Mesodermal cell (in vitro differentiated cells): ENCODE data around the gene RFWD3. TPM values are rescaled to one million over a fixed set of nuclear protein-coding genes. Genes with fewer than 3 reads are reported as not detected.

Experiments used
- H3K27ac ChIP-seq: 2 replicates; pipeline ENCODE4 v1.7.0; 2013; ENCODE audit warnings: mild to moderate bottlenecking, low read depth, low read length, moderate library complexity; ENCODE audit not compliant: severe bottlenecking
- H3K36me3 ChIP-seq: 2 replicates; pipeline ENCODE4 v1.7.1; 2013; ENCODE audit warnings: mild to moderate bottlenecking, low read length, moderate library complexity; ENCODE audit not compliant: control insufficient read depth, insufficient read depth
- H3K4me1 ChIP-seq: one replicate; pipeline ENCODE4 v1.7.1; 2013; ENCODE audit warnings: mild to moderate bottlenecking, low read length; ENCODE audit not compliant: insufficient read depth, control insufficient read depth, poor library complexity, severe bottlenecking
- H3K4me3 ChIP-seq: 2 replicates; pipeline ENCODE4 v1.7.0; 2013; ENCODE audit warnings: low read length, control low read depth, mild to moderate bottlenecking; ENCODE audit not compliant: insufficient read depth, poor library complexity, severe bottlenecking; ENCODE audit errors: extremely low read depth
- H3K9me3 ChIP-seq: 2 replicates; pipeline ENCODE4 v1.7.1; 2013; ENCODE audit warnings: mild to moderate bottlenecking, low read length, moderate library complexity; ENCODE audit not compliant: control insufficient read depth
- WGBS, 2 experiments: methylation state at CpG; one replicate each; pipeline ENCODE4 v1.1.5; 2013; ENCODE audit warnings: missing lambda C conversion rate in 2 of 2; ENCODE audit not compliant: insufficient coverage in 2 of 2; 5-methylcytosine and 5-hydroxymethylcytosine counted together
- polyA plus RNA-seq, 2 experiments: library from polyadenylated mRNA; stranded (reverse); fragments of 50-300 nt; gene quantifications; one replicate each; pipeline ENCODE4 v1.2.3, GENCODE V29; 2013

The RFWD3 gene
- polyA plus RNA-seq (2013, experiment 1 of 2): 32.1 TPM
- 29.2 TPM for polyA plus RNA-seq (2013, experiment 2 of 2)

GRCh38 chr16:74666425-74667254 is at the start of gene RFWD3:
RFWD3 (minus strand) TSS chr16:74666877; CDS start chr16:74661449, 5,428 bp downstream.
- Histone ChIP-seq H3K36me3 (peaks cover 36% of the 10 kb centered on the region), H3K4me3 (peak within 1 kb of the TSS; percentile 97), H3K4me1 (peaks cover 3% of the 10 kb centered on the region), H3K9me3 (no peaks in the 10 kb centered on the region), H3K27ac (peak within 1 kb of the TSS; percentile 78)
- 0 to 1% methylated on average over 41 to 52 of the region's 63 CpGs for WGBS, 2 experiments

- WGBS, 2 experiments: 81 to 83% methylated on average over 10 to 15 of the region's 15 CpGs
- Histone ChIP-seq H3K36me3 (no peaks in the 10 kb centered on the region), H3K9me3 (no peaks in the 10 kb centered on the region), H3K4me3 (no peak overlapping the region), H3K27ac (no peak overlapping the region), H3K4me1 (no peaks in the 10 kb centered on the region)
Observed at GRCh38 chr16:74716355-74716754, 49.7 kb upstream of the RFWD3 start.

GRCh38 chr16:74713876-74714275 is 47.2 kb upstream of the RFWD3 start:
- Histone ChIP-seq H3K9me3 (no peaks in the 10 kb centered on the region), H3K27ac (no peak overlapping the region), H3K4me1 (no peaks in the 10 kb centered on the region), H3K4me3 (no peak overlapping the region), H3K36me3 (no peaks in the 10 kb centered on the region)
- WGBS, 2 experiments: 93 to 98% methylated on average over 3 to 4 of the region's 10 CpGs

- WGBS, 2 experiments: 87 to 96% methylated on average over 6 to 7 of the region's 10 CpGs
- no peaks in the 10 kb centered on the region for H3K9me3 ChIP-seq
- H3K27ac ChIP-seq: no peak overlapping the region
- no peak overlapping the region for H3K4me3 ChIP-seq
- H3K36me3 ChIP-seq: no peaks in the 10 kb centered on the region
- no peaks in the 10 kb centered on the region for H3K4me1 ChIP-seq
Observed at GRCh38 chr16:74713325-74713724, 46.6 kb upstream of the RFWD3 start.

- Histone ChIP-seq H3K4me1 (no peaks in the 10 kb centered on the region), H3K9me3 (no peaks in the 10 kb centered on the region), H3K4me3 (no peak overlapping the region), H3K27ac (no peak overlapping the region), H3K36me3 (no peaks in the 10 kb centered on the region)
- 91% methylated on average over 9 to 11 of the region's 12 CpGs for WGBS, 2 experiments
Observed at GRCh38 chr16:74711938-74712337, 45.3 kb upstream of the RFWD3 start.

- Histone ChIP-seq H3K4me3 (no peak overlapping the region), H3K9me3 (no peaks in the 10 kb centered on the region), H3K36me3 (no peaks in the 10 kb centered on the region), H3K4me1 (no peaks in the 10 kb centered on the region), H3K27ac (no peak overlapping the region)
- WGBS, 2 experiments: 84 to 92% methylated on average over 6 of the region's 8 CpGs
Observed at GRCh38 chr16:74710401-74710800, 43.7 kb upstream of the RFWD3 start.

- H3K27ac ChIP-seq: no peak overlapping the region
- H3K9me3 ChIP-seq: no peaks in the 10 kb centered on the region
- H3K4me1 ChIP-seq: no peaks in the 10 kb centered on the region
- H3K36me3 ChIP-seq: no peaks in the 10 kb centered on the region
- WGBS, 2 experiments: 0 to 3% methylated on average over 5 of the region's 6 CpGs
- H3K4me3 ChIP-seq: no peak overlapping the region
Observed at GRCh38 chr16:74709441-74709877, 42.8 kb upstream of the RFWD3 start.

GRCh38 chr16:74700438-74701225 is 34.0 kb upstream of the RFWD3 start, which contains the start of gene MLKL:
MLKL (minus strand) TSS chr16:74700862; CDS start chr16:74695757, 5,105 bp downstream.
- Histone ChIP-seq H3K27ac (peak within 1 kb of the TSS; percentile 5), H3K36me3 (no peaks in the 10 kb centered on the region), H3K4me1 (no peaks in the 10 kb centered on the region), H3K4me3 (peak within 1 kb of the TSS; percentile 47), H3K9me3 (no peaks in the 10 kb centered on the region)
- WGBS, 2 experiments: 21 to 29% methylated on average over 24 to 31 of the region's 35 CpGs

GRCh38 chr16:74700116-74700437 is 33.4 kb upstream of the RFWD3 start:
- H3K4me3 ChIP-seq: peak overlapping the region; percentile 47
- no peak overlapping the region for H3K27ac ChIP-seq
- no peaks in the 10 kb centered on the region for H3K4me1 ChIP-seq
- H3K36me3 ChIP-seq: no peaks in the 10 kb centered on the region
- 26 to 27% methylated on average over 14 to 16 of the region's 16 CpGs for WGBS, 2 experiments
- no peaks in the 10 kb centered on the region for H3K9me3 ChIP-seq

- Histone ChIP-seq H3K4me3 (peak overlapping the region; percentile 47), H3K27ac (no peak overlapping the region), H3K36me3 (no peaks in the 10 kb centered on the region), H3K4me1 (no peaks in the 10 kb centered on the region), H3K9me3 (no peaks in the 10 kb centered on the region)
- WGBS, 2 experiments: no CpG with 5 or more reads among the region's 4 CpGs
Observed at GRCh38 chr16:74699666-74700065, 33.0 kb upstream of the RFWD3 start.
